ENCODE results near the gene ZNF490. TPM values are rescaled to one million over a fixed set of nuclear protein-coding genes. Genes with fewer than 3 reads are reported as not detected.

ZNF490 gene
- total and polyA plus RNA-seq, 2 donors (not counting 1 experiment from before 2014, with no cell fraction given), result 5.7 to 21.2 TPM

GRCh38 chr19:12652219-12652618 is 41.6 kb upstream of the ZNF490 start:
- no peaks in the 10 kb centered on the region for H3K9me3 Mint-ChIP-seq (ENCODE audit: insufficient read depth)
- Histone ChIP-seq H2AFZ (ENCODE audit: insufficient read depth, low read depth, low read length, poor library complexity, severe bottlenecking) (no peak overlapping the region), H3K79me2 (ENCODE audit: control insufficient read depth, insufficient read depth, low read length) (peaks cover 31% of the 10 kb centered on the region), H3K9me3 (ENCODE audit: control extremely low read depth in 1 of 3, control insufficient read depth in 2 of 3, insufficient read depth in 1 of 3, low read length in 2 of 3) (peaks cover 0 to 4% (median 0%) of the 10 kb centered on the region in 3 donors), H4K20me1 (ENCODE audit: control insufficient read depth, insufficient read depth, low read length, poor library complexity, severe bottlenecking) (peaks cover 38% of the 10 kb centered on the region), H3K4me1 (ENCODE audit: control insufficient read depth in 2 of 2, insufficient read depth in 2 of 2, low read length in 2 of 2) (peaks cover 0 to 10% of the 10 kb centered on the region in 2 donors), H3K4me2 (replicated peaks; ENCODE audit: low read depth, low read length, poor library complexity, severe bottlenecking) (no peak overlapping the region), H3K9ac (ENCODE audit: low read length) (no peak overlapping the region), H3K27ac (ENCODE audit: low read length in 2 of 2) (no peak overlapping the region), H3K4me3 (ENCODE audit: control extremely low read depth in 1 of 5, extremely low read depth in 1 of 5, insufficient read depth in 1 of 5, low read depth in 2 of 5, low read length in 4 of 5) (no peak overlapping the region), H3K27me3 (replicated peaks in 1 of 4; ENCODE audit: control extremely low read depth in 1 of 4, control insufficient read depth in 3 of 4, insufficient read depth in 4 of 4, low read length in 3 of 4) (no peaks in the 10 kb centered on the region), H3K36me3 (replicated peaks in 1 of 2; ENCODE audit: control extremely low read depth in 1 of 2, control insufficient read depth in 1 of 2, extremely low read depth in 1 of 2, insufficient read depth in 2 of 2, low read length in 1 of 2) (peaks cover 3 to 51% of the 10 kb centered on the region in 2 experiments)
- ChIA-PET POLR2A (no interaction called here), CTCF (interaction anchor here (0.6 kb wide), 1 partner anchor 589 kb away, joined by 3 read pairs; no protein-coding TSS in a partner anchor)
- intact Hi-C loops (cut with micrococcal nuclease), result no loop called here
- ATAC-seq (ENCODE audit: low read depth), result no peak
- TF ChIP-seq EZH2 (IDR thresholded peaks at IDR 0.05; ENCODE audit: borderline replicate concordance, insufficient read depth, low read depth, low read length, poor library complexity, severe bottlenecking), result no peak
- TF ChIP-seq CTCF (IDR thresholded peaks at IDR 0.05), result no peak
- H3K4me3 Mint-ChIP-seq, result no peak overlapping the region
- H3K27me3 Mint-ChIP-seq, result no peaks in the 10 kb centered on the region
- H3K4me1 Mint-ChIP-seq, result peaks cover 7% of the 10 kb centered on the region
- WGBS (ENCODE audit: insufficient coverage), result 100% methylated on average over 1 of the region's 6 CpGs
- H3K27ac Mint-ChIP-seq, result no peak overlapping the region
- no peak for DNase-seq

- no peak overlapping the region for H3K9ac ChIP-seq (ENCODE audit: low read length)
- H3K9me3 ChIP-seq (ENCODE audit: control extremely low read depth in 1 of 3, control insufficient read depth in 2 of 3, insufficient read depth in 1 of 3, low read length in 2 of 3), result no peaks in the 10 kb centered on the region
- Mint-ChIP-seq H3K4me3 (no peak overlapping the region), H3K27me3 (no peaks in the 10 kb centered on the region), H3K9me3 (ENCODE audit: insufficient read depth) (no peaks in the 10 kb centered on the region), H3K4me1 (peaks cover 7% of the 10 kb centered on the region), H3K27ac (peak overlapping the region; percentile 10)
- H2AFZ ChIP-seq (ENCODE audit: insufficient read depth, low read depth, low read length, poor library complexity, severe bottlenecking), result no peak overlapping the region
- H3K79me2 ChIP-seq (ENCODE audit: control insufficient read depth, insufficient read depth, low read length), result peaks cover 9% of the 10 kb centered on the region
- peaks cover 0 to 10% of the 10 kb centered on the region in 2 donors for H3K4me1 ChIP-seq (ENCODE audit: control insufficient read depth in 2 of 2, insufficient read depth in 2 of 2, low read length in 2 of 2)
- H3K36me3 ChIP-seq (replicated peaks in 1 of 2; ENCODE audit: control extremely low read depth in 1 of 2, control insufficient read depth in 1 of 2, extremely low read depth in 1 of 2, insufficient read depth in 2 of 2, low read length in 1 of 2), result peaks cover 0 to 45% of the 10 kb centered on the region in 2 experiments
- 95% methylated on average over 4 of the region's 10 CpGs for WGBS (ENCODE audit: insufficient coverage)
- H3K4me2 ChIP-seq (replicated peaks; ENCODE audit: low read depth, low read length, poor library complexity, severe bottlenecking), result no peak overlapping the region
- no peaks in the 10 kb centered on the region for H3K27me3 ChIP-seq (replicated peaks in 1 of 4; ENCODE audit: control extremely low read depth in 1 of 4, control insufficient read depth in 3 of 4, insufficient read depth in 4 of 4, low read length in 3 of 4)
- ATAC-seq (ENCODE audit: low read depth) (no peak), DNase-seq (no peak)
- peaks cover 21% of the 10 kb centered on the region for H4K20me1 ChIP-seq (ENCODE audit: control insufficient read depth, insufficient read depth, low read length, poor library complexity, severe bottlenecking)
- intact Hi-C loops (cut with micrococcal nuclease), result no loop called here
- TF ChIP-seq CTCF (IDR thresholded peaks at IDR 0.05), result no peak
- no peak for TF ChIP-seq EZH2 (IDR thresholded peaks at IDR 0.05; ENCODE audit: borderline replicate concordance, insufficient read depth, low read depth, low read length, poor library complexity, severe bottlenecking)
- no peak overlapping the region for H3K27ac ChIP-seq (ENCODE audit: low read length in 2 of 2)
- H3K4me3 ChIP-seq (ENCODE audit: control extremely low read depth in 1 of 5, extremely low read depth in 1 of 5, insufficient read depth in 1 of 5, low read depth in 2 of 5, low read length in 4 of 5), result no peak overlapping the region
- ChIA-PET POLR2A (interaction anchor here (0.6 to 0.7 kb wide), 5 partner anchors 10 to 1725 kb away, joined by 4 to 10 read pairs (median 6); no protein-coding TSS in a partner anchor), CTCF (interaction anchor here (1.2 to 1.5 kb wide), 2 partner anchors 22 to 86 kb away, joined by 5 read pairs; no protein-coding TSS in a partner anchor)
Measured at GRCh38 chr19:12649941-12650340, 39.3 kb upstream of the ZNF490 start.

All from B cell (primary cell).